ENCODE data around the gene NIPA2. TPM values are rescaled to one million over a fixed set of nuclear protein-coding genes. Genes with fewer than 3 reads are reported as not detected.
"Not testable (repeated sequence)": the region's sequence is repeated elsewhere in the genome, so short reads cannot be mapped to it uniquely, and the experiment has no call there.

The NIPA2 gene
- total RNA-seq, 4 donors from 2014 or later = 19.3 to 36.8 (median 32.0) TPM

- TF ChIP-seq POLR2A (IDR thresholded peaks at IDR 0.05) = no peak
- no peak for TF ChIP-seq CTCF (IDR thresholded peaks at IDR 0.05)
- 63 to 74% methylated on average over 2 of the region's 2 CpGs for WGBS, 2 donors
- intact Hi-C loops (cut with DNase I; ENCODE audit: low total_unique reads) = no loop called here
- no peak for DNase-seq (ENCODE audit: low spot score in 2 of 2)
- no peak overlapping the region for H3K4me3 ChIP-seq (ENCODE audit: low read depth, poor library complexity, severe bottlenecking)
Measured at GRCh38 chr15:22799902-22800301, 38.6 kb upstream of the NIPA2 start.

- peak in 1 of 2 donors; percentile 29 for DNase-seq (ENCODE audit: low spot score in 2 of 2)
- WGBS, 2 donors = 90 to 91% methylated on average over 10 of the region's 10 CpGs
Measured at GRCh38 chr15:22803006-22803405, 35.5 kb upstream of the NIPA2 start.

GRCh38 chr15:22806156-22806555, 32.3 kb upstream of the NIPA2 start:
- 82 to 95% methylated on average over 11 of the region's 11 CpGs for WGBS, 2 donors
- peak in 1 of 2 donors; percentile 42 for DNase-seq (ENCODE audit: low spot score in 2 of 2)
- H3K4me3 ChIP-seq (ENCODE audit: low read depth, poor library complexity, severe bottlenecking) = no peak overlapping the region
- intact Hi-C loops (cut with DNase I; ENCODE audit: low total_unique reads) = no loop called here
- TF ChIP-seq CTCF (IDR thresholded peaks at IDR 0.05) = no peak

More at GRCh38 chr15:22803006-22803405, 35.5 kb upstream of the NIPA2 start:
- H3K4me3 ChIP-seq (ENCODE audit: low read depth, poor library complexity, severe bottlenecking); intact Hi-C loops (cut with DNase I; ENCODE audit: low total_unique reads): not testable (repeated sequence)

- WGBS, 2 donors = 57 to 66% methylated on average over 2 of the region's 2 CpGs
- H3K4me3 ChIP-seq (ENCODE audit: low read depth, poor library complexity, severe bottlenecking) = no peak overlapping the region
- peak in 1 of 2 donors; percentile 46 for DNase-seq (ENCODE audit: low spot score in 2 of 2)
- intact Hi-C loops (cut with DNase I; ENCODE audit: low total_unique reads) = no loop called here
- TF ChIP-seq CTCF (IDR thresholded peaks at IDR 0.05) (no peak), POLR2A (IDR thresholded peaks at IDR 0.05) (no peak)
Measured at GRCh38 chr15:22806664-22807063, 31.8 kb upstream of the NIPA2 start.

GRCh38 chr15:22807831-22808230, 30.6 kb upstream of the NIPA2 start:
- peak in 1 of 2 donors; percentile 29 for DNase-seq (ENCODE audit: low spot score in 2 of 2)
- H3K4me3 ChIP-seq (ENCODE audit: low read depth, poor library complexity, severe bottlenecking); intact Hi-C loops (cut with DNase I; ENCODE audit: low total_unique reads): not testable (repeated sequence)
- 84 to 94% methylated on average over 9 of the region's 9 CpGs for WGBS, 2 donors

- intact Hi-C loops (cut with DNase I; ENCODE audit: low total_unique reads) = no loop called here
- DNase-seq (ENCODE audit: low spot score in 2 of 2) = peak in 1 of 2 donors; percentile 50
Measured at GRCh38 chr15:22808240-22808639, 30.2 kb upstream of the NIPA2 start.

More at GRCh38 chr15:22808240-22808639, 30.2 kb upstream of the NIPA2 start:
- TF ChIP-seq CTCF (IDR thresholded peaks at IDR 0.05) (no peak), POLR2A (IDR thresholded peaks at IDR 0.05) (no peak)
- 96 to 100% methylated on average over 4 of the region's 4 CpGs for WGBS, 2 donors
- H3K4me3 ChIP-seq (ENCODE audit: low read depth, poor library complexity, severe bottlenecking) = no peak overlapping the region

Measured in lower leg skin (tissue), 4 donors.